ENCODE measurements around the gene LENG1.
"Not testable (repeated sequence)": the region's sequence is repeated elsewhere in the genome, so short reads cannot be mapped to it uniquely, and the experiment has no call there.

Gene LENG1

DNA sequence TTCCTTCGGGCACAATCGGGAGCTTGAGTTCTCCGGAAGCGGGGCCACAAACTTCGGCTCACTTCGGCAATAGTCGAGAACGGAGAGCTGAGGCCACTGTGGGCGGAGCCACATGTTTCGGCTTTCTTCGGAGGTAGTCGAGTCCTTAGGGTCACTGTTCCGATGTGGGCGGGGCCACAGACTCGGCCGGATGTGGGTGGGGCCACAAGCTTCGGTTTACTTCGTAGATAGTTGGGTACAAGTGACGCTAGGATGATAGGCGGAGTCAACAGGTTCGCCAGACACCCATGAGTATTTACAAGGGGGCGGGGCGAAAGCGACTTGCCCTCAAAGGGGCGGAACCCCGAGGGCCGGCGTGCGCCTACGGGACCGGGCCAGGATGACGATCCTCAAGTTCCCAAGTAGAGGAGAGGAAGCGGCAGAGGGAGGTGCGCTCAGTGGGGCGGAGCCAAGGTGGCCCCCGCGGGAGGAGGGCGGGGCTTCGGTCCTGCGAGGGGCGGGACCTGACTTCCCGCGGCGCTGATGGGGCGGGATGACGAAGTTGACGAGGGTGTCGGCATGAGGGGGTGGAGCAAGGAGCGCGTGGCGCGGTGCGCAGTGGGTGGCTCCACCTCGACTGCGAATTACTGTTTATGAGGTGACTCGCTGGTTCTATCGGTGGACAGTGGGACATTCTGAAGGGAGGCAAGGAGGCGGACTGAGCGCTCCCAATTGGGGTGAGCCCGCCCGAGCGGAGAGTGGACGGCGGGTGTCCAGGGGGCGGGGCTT, 30.4 kb upstream of the LENG1 start:
- DNase-seq (ENCODE audit: low read depth, low spot score), result peak; percentile 100

DNA sequence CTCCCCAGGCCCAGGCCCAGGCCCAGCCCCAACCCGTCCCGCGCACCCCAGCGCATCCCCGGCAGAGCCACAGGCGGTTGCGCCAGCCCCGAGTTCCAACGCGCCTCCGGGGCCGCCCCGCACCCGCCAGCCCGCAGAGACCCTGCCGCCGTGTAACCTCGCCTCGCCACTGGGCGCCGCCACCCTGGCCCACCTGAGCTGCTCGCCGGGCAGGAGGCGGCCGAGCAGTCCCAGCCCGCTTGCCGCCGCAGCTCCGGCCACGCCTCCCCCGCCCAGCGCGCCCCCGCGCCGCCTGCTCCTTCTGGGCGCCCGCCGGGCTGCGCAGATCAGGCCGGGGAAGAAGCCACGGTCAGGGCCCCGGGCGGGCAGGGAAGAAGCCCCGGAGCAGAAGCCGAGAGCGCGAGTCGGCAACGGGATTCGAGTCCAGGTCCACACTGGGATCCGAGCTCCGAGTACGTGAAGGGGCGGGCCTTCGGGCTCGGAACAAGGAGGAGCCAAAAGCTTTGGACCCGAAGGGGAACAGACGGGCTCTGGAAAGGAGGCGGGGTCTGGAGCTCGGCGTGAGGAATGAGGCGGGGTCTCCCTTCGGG, 29.7 kb upstream of the LENG1 start, which contains the start of gene MBOAT7:
TSS of gene MBOAT7 (minus strand) at position 436 of the 590 bp plus-strand sequence. CDS start 1,072 bp downstream, outside the sequence.
- no peak for DNase-seq (ENCODE audit: low read depth, low spot score)

DNA sequence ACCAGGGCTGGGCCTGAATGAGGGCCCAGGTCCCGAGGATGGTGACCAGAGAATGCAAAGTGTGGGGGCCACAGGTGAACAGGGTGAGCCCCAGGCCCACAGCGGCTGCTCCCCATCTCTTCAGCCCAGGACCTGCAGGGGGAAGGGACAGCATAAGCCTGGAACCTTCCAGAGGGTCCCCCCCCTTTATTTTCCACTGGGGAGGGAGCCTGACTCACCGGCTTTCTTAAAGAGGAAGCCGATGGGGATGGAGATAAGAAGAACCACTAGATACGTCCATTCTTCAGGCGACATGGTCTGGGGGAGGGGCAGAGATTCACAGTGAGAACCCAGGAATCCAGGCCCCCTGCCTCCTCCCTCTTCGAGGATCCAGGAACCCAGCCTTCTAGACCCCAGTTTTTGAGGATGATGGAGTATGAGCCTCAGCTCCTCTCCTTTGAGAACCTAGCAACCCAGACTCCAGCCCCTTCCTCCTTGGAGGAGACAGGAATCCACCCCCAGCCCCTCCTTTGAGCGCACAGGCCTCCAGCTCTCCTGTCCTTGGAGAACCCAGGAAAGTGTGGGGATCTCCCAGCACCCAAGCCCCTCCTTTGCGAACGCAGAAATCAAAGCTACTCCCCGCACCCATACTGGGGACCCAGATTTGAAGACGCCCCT, 28.8 kb upstream of the LENG1 start:
- peak; percentile 63 for DNase-seq (ENCODE audit: low read depth, low spot score)

DNA sequence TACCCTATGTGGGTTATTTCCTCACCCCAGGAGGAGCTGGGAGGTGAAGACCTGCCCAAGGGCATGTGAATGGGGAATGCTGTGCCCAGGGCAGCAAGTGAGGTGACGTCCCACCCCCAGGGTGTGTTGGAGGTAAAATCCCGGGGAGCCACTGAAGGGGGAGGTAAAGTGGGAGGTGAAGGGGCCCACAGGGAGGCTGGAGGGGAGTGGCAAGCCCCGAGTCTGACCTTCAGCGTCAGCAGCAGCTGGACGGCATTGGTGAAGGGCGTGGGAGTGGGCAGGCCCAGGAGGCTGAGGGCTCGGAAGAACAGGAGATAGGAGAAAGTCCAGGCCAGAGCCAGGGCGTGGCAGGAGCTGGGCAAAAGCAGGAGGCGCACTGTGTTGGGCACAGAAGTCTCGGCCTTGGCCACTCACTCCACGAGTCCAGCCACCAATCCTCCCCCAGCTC, 27.4 kb upstream of the LENG1 start:
- no peak for DNase-seq (ENCODE audit: low read depth, low spot score)

DNA sequence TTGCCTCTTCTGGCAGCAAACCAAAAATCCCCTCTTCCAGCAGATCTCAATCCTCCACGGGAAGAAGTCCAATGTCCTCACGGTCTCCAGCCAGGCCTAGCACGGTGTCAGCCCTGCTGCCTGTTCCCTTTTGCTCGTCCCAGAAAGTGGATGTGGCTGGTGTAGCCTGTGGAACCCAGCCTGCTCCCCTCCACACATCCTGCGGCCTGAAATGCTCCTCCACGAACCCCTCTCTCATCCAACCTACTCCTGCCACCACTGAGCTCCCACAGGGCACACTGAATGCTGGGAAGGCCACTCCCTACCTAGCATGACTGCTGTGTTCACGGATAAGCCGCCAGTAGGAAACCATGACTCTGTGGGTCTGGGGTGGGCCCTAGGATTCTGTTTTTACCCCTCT, 26.8 kb upstream of the LENG1 start:
- no peak for DNase-seq (ENCODE audit: low read depth, low spot score)

DNA sequence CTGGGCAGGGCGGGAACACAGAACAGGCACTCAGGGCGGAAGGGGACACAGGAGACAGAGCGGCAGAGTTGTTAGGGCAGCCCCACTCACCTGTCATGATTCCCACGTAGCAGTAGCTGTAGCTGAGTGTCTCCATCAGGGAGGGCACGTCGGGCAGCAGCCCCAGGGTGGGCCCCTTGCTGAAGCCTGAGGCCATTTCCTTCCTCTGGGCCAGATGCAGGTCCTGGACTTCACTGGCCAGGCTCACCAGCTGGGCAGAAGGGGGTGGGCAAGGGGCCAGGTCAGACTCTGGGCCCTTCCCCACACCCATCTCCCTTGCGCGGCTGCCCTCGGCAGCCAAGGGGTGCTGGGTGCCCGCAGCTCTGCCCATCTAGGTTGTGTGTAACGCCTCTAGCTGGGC, 23.9 kb upstream of the LENG1 start:
- DNase-seq (ENCODE audit: low read depth, low spot score), result no peak

DNA sequence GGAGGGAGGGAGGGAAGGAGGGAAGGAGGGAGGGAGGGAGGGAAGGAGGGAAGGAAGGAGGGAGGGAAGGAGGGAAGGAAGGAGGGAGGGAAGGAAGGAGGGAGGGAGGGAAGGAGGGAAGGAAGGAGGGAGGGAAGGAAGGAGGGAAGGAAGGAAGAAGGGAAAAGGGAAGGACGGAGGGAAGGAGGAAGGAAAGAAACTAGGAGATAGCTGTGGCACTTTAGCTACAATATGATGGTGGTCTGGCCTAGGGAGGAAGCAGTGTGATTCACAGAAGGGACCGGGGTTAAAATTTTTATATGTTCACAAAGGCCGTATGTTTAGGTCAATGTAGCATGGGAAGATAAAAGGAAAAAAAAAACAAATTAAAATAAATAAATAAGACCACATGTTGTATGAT, 22.4 kb upstream of the LENG1 start:
- not testable (repeated sequence) for DNase-seq (ENCODE audit: low read depth, low spot score)

DNA sequence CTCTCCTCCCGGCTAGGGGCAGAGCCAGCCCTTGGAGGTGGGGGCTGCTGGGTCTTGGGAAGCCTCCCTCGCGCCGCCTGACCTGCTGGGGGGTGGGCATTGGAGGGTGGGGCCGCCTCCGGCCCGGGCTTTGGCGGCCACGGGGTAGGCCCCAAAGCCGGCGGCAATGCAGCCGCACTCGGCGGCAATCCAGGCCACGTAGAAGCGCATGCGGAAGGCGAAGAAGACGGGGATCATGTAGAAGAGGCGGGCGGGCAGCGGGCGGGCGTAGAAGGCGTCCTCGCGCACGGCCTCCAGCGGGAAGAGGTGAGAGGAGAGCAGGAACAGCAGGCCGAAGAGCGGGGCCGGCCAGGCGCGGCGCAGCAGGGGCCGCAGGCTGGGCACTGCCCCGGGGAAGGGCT, 21.2 kb upstream of the LENG1 start:
- DNase-seq (ENCODE audit: low read depth, low spot score), result no peak

DNA sequence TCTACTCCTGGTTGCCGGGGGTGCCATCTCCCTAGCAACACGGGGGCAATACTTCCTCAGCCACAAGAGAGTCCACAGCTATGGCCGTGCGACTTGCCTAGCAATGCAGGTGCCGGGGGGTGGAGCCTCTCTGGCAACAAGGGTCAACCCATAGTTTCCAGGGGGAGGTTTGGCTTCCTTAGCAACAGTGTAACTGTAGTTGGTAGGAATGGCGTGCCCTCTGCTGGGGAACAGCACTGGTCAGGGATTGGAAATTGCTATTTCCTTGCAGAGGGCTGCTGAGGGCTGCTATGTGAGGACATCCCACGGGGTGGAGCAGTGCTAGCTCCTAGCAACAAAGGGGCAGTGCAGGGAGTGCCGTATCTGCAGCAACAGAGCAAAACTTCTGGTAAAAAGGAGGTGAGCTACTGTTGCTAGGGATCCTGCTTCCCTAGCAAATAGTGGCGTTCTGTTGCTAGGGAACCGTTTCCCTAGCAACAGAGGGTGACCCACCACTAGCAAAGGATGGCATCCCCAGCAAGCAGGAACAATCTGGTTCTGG, 20.5 kb upstream of the LENG1 start:
- DNase-seq (ENCODE audit: low read depth, low spot score), result peak; percentile 89

DNA sequence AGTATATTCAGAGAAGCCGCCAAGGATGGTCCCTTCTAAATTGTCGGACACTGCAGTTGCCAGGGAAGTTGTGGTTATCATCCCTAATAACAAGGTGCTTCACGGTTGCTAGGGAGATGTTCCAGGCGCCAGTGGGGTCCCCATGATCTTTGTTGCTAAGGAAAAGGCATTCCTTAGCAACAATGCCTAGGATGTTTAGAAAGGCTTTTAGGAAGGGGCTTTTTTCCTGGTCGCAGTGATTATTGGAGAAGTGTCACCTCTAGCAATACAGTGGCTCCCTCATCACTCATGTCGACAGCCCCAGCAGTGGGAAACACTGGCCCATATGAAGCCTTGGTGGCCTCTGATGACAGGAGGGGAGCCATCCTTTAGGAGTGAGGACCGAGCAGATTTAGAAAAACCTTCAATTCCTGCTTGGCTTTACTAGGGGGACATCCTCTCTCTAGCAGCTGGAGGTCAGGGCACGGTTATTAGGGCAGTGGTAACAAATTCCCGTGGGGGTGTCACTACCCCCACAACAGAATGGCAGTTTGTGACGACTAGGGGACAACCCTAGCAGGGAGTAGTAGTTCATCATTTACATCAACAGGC, 19.8 kb upstream of the LENG1 start:
- no peak for DNase-seq (ENCODE audit: low read depth, low spot score)

DNA sequence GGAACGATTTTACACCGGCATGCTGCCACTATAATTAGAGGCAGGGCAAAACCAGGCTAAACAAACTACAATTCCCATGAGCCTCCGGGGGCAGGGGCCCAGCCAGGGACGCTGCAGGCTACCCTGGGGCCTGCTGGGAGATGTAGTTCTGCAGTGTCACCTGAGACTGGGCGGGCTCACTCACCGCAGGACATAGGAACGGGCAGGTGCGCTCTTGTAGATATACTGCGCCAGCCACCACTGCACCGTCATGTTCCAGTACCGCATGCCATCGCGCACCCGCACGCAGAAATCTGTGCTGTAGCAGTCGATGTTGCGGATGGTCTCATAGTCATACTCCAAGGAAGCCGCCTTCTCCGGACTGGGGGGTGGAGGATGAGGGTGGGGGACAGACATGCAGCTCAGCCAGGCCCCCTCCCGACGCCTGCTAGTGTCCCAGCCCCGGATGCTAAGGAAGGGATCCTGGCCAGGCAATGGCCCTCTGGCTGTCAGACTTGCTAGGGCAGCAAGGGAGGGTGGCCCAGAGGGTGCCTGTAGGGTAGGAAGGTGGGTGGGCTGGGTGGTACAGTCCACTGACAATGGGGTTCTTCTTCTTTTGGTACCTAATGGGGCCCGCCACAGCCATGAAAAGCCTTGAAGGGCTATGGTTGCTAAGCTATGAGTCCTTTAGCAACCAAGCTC, 19.2 kb upstream of the LENG1 start:
- no peak for DNase-seq (ENCODE audit: low read depth, low spot score)

DNA sequence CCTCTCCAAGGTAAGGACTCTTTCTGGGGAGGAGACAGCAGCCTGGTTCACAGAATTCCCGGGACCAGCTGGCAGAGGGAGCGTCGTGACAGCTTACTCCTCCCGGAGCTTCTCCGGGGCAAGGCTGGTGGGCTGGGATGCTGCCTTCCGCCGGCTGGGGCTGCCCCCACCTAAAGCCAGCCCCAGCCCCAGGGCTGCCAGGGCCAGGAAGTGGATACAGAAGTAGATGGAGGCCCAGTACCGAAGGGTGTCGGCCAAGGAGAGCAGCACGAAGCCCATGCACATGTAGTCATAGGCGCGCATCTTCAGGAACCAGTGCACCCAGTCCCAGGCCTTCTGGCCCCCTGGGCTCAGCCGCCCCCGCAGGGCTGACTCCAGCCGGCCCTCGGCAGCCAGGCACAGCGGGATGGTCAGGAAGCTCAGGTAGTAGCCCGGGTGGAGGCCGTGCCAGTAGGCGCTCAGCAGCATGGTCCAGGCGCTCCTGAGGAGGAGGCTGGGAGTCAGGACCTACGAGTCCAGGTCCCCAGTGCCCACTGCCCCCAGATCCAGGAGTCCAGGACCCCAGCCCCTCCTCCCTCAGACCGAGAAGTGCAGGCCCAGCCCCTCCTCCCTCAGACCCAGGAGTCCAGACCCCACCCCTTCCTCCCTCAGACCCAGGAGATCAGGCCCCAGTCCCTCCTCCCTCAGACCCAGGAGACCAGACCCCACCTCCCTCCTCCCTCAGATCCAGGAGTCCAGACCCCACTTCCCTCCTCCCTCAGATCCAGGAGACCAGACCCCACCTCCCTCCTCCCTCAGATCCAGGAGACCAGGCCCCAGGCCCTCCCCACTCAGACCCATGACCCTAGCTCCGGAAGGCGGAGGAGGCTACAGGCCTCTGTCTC, 14.7 kb upstream of the LENG1 start:
- DNase-seq (ENCODE audit: low read depth, low spot score), result no peak

DNA sequence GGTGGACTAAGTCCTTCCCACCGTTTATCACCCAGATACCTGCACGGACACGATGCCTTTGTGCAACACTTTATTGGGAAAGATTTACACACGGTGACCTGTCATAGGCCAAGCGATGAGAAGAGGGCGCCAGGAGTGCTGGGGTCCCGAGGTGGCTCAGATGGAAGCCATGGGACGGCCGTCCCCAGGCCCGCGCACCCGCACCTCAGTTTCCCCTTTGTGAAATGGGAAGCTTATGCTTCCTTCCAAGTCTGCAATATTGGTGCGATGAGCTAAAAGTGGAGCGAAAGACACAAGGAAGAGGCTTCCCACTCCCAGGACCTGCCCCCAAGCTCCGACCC, 13.8 kb upstream of the LENG1 start:
- no peak for DNase-seq (ENCODE audit: low read depth, low spot score)

DNA sequence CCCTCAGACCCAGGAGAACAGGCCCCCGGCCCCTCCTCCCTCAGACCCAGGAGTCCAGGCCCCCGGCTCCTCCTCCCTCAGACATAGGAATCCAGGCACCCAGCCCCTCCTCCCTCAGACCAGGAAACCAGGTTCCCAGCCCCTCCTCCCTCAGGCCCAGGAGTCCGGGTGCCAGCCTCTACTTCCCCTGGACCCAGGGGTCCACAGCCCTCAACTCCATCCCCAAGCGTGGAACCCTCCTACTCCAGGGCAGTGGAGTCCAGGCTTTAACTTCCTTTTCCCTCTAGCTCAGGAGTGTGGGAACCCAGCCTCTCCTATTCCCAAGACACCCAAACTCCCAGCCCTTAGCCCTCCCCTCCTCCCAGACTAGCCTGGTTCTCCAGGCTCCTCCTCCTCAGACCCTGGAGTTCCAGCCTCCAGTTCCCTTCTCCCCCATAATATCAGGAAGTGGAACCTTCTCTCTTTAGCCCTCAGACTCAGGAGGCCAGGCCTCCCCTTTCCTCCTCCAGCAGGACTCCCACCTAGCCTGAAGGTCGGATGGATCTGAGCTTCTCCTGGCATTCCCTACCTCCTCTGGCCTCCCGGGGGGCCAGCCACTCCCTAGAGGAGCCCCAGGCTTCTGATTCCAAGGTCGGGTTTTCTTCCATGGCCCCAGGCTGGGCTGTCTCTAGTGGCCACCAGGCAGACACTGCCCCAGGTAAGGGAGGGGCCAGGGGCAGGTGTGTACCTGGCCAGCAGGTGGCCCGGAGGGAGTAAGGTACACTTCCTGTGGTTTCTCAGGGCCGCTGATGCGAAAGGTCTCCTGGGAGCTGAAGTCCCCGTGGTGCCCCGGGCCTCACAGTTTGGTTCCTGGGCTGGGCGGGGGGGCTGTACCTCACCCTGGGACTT, 13.2 kb upstream of the LENG1 start, which contains the start of gene TMC4:
TSS of gene TMC4 (minus strand) at position 690 of the 888 bp plus-strand sequence. CDS start at position 647, 43 bp downstream.
- DNase-seq (ENCODE audit: low read depth, low spot score), result no peak

DNA sequence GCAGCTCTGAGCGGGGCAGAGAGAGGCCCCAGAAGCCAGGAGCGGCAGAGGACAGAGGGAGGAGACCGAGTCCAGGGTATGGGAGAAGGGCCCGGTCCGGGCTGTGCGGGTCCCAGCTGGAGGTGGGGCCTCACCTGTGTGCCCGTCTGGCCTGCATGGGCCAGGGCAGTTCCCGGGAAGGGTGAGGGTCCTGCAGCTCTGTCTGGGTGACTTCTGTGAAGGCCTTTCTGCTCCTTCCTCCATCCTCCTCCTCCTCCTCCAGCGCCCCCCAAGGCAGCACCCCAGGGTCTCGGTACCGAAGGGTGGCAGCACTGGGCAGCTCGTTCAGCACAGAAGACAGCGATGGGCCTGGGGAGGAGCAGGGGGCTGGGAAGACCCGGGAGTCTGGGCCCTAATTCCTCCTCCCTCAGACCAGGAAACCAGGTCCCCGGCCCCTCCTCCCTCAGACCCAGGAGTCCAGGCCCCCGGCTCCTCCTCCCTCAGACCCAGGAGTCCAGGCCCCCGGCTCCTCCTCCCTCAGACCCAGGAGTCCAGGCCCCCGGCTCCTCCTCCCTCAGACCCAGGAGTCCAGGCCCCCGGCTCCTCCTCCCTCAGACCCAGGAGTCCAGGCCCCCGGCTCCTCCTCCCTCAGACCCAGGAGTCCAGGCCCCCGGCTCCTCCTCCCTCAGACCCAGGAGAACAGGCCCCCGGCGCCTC, 12.4 kb upstream of the LENG1 start:
- not testable (repeated sequence) for DNase-seq (ENCODE audit: low read depth, low spot score)

DNA sequence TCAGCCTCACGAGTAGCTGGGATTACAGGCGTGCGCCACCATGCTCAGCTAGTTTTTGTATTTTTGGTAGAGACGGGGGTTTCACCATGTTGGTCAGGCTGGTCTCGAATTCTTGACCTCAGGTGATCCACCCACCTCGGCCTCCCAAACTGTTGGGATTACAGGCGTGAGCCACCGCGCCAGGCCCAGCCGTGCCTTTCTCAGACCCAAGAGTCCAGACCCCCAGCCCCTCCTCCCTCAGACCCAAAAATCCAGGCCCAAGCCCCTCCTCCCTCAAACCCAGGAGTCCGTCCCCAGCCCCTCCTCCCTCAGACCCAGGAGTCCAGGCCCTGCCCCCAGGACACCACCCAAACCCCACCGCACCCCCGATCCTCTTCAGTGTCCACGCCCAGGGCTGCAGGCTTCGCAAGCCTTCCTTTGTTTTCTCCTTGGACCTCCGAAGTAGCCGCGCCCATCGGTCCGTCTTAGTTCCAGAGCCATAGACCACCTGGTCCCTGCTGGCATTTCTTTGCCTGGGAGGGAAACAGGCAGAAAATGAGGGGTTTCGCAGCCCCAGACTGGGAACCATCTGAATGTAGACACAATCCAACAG, 9.7 kb upstream of the LENG1 start:
- DNase-seq (ENCODE audit: low read depth, low spot score), result no peak

DNA sequence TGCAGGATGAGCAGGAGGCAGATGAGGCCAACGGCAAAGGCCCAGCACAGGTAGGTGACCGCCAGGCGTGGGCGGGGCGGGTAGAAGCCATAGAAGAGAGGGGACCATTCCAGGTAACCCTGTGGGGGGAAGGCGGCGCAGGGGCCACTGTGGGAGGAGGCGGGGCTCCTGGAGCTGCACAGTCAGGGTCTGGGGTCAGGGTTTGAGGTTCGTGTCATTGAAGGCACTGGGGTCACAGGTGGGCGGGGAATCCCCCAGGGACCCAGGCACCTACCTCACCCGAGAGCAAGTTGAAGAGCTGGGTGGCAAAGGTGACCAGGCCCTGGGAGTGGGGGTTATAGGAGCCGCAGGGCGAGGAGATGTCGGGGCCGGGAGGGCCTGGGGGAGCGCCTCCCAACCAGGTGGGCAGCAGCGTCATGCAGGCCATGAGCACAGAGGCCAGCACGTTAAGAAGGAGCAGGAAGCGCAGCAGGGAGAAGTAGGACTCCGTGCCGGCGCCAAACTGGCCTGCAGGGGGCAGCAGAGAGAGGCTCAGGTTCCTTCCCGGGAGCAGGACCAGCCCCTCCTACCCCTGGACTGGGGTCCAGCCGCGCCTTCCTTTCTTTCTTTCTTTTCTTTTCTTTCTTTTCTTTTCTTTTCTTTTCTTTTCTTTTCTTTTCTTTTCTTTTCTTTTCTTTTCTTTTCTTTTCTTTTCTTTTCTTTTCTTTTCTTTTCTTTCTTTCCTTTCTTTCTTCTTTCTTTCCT, 8.8 kb upstream of the LENG1 start:
- DNase-seq (ENCODE audit: low read depth, low spot score), result peak; percentile 94

DNA sequence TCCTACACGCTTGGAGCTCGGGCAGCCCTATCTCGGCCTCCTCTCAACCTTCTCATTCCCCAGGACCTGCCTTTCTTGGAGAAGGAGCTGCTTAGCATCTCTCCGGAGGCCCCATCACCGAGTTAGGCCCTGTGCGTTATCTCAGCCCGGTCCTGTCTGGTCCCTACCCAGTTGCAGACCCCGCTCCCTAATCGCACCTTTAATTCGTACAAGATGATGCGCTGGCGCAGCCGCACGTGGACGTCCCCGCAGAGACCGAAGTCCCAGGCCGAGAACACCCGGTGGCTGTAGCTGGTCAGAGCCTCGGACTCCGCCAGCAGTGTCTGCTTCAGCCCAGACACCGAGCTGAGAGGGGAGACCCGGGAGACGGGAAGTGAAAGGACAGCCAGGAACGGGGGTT, 5.7 kb upstream of the LENG1 start:
- no peak for DNase-seq (ENCODE audit: low read depth, low spot score)

Data from astrocyte of the hippocampus (primary cell).